ENCODE measurements around the gene PDS5A.
A peak's percentile ranks its signal among the peaks of the same experiment; 100 is the strongest.
"Not testable (repeated sequence)": the region's sequence is repeated elsewhere in the genome, so short reads cannot be mapped to it uniquely, and the experiment has no call there.

PDS5A gene

GRCh38 chr4:39899291-39899690 lies 78.4 kb downstream of the PDS5A start:
- no peak for DNase-seq (ENCODE audit: low read depth)

- DNase-seq (ENCODE audit: low read depth) = no peak
Measured at GRCh38 chr4:39898015-39898414, 79.7 kb downstream of the PDS5A start.

- no peak for DNase-seq (ENCODE audit: low read depth)
Measured at GRCh38 chr4:39893693-39894072, 84.0 kb downstream of the PDS5A start.

- no peak for DNase-seq (ENCODE audit: low read depth)
Measured at GRCh38 chr4:39892988-39893692, 84.6 kb downstream of the PDS5A start.

- no peak for DNase-seq (ENCODE audit: low read depth)
Measured at GRCh38 chr4:39889226-39889625, 88.5 kb downstream of the PDS5A start.

GRCh38 chr4:39888541-39888940 lies 89.2 kb downstream of the PDS5A start:
- DNase-seq (ENCODE audit: low read depth) = no peak

- no peak for DNase-seq (ENCODE audit: low read depth)
Measured at GRCh38 chr4:39883646-39884045, 94.1 kb downstream of the PDS5A start.

- no peak for DNase-seq (ENCODE audit: low read depth)
Measured at GRCh38 chr4:39881789-39882188, 95.9 kb downstream of the PDS5A start.

GRCh38 chr4:39877971-39878370 lies 99.7 kb downstream of the PDS5A start:
- no peak for DNase-seq (ENCODE audit: low read depth)

GRCh38 chr4:39873823-39874222 lies 103.9 kb downstream of the PDS5A start:
- peak; percentile 2 for DNase-seq (ENCODE audit: low read depth)

GRCh38 chr4:39865280-39865679 lies 112.4 kb downstream of the PDS5A start:
- no peak for DNase-seq (ENCODE audit: low read depth)

- DNase-seq (ENCODE audit: low read depth) = no peak
Measured at GRCh38 chr4:39864391-39864790, 113.3 kb downstream of the PDS5A start.

GRCh38 chr4:39860804-39861203 lies 116.9 kb downstream of the PDS5A start:
- no peak for DNase-seq (ENCODE audit: low read depth)

- no peak for DNase-seq (ENCODE audit: low read depth)
Measured at GRCh38 chr4:39855909-39856512, 121.7 kb downstream of the PDS5A start.

- no peak for DNase-seq (ENCODE audit: low read depth)
Measured at GRCh38 chr4:39852636-39853035, 125.1 kb downstream of the PDS5A start.

GRCh38 chr4:39850727-39851126 lies 127.0 kb downstream of the PDS5A start:
- no peak for DNase-seq (ENCODE audit: low read depth)

- DNase-seq (ENCODE audit: low read depth) = no peak
Measured at GRCh38 chr4:39846705-39847104, 131.0 kb downstream of the PDS5A start.

GRCh38 chr4:39846120-39846519 lies 131.6 kb downstream of the PDS5A start:
- DNase-seq (ENCODE audit: low read depth) = no peak

- no peak for DNase-seq (ENCODE audit: low read depth)
Measured at GRCh38 chr4:39841894-39842293, 135.8 kb downstream of the PDS5A start.

GRCh38 chr4:39840516-39840915 lies 137.2 kb downstream of the PDS5A start:
- not testable (repeated sequence) for DNase-seq (ENCODE audit: low read depth)

GRCh38 chr4:39840027-39840426 lies 137.7 kb downstream of the PDS5A start:
- no peak for DNase-seq (ENCODE audit: low read depth)

- not testable (repeated sequence) for DNase-seq (ENCODE audit: low read depth)
Measured at GRCh38 chr4:39838431-39838830, 139.3 kb downstream of the PDS5A start.

GRCh38 chr4:39834269-39834668 lies 143.4 kb downstream of the PDS5A start:
- no peak for DNase-seq (ENCODE audit: low read depth)

GRCh38 chr4:39825741-39826231 lies 151.9 kb downstream of the PDS5A start:
- peak; percentile 36 for DNase-seq (ENCODE audit: low read depth)

Data from fibroblast of the conjunctiva (primary cell).